Right hindlimb (tissue), 1 donor: ENCODE measurements around the gene OR5H2.
A peak's percentile ranks its signal among the peaks of the same experiment; 100 is the strongest.
"Not testable (repeated sequence)": the region's sequence is repeated elsewhere in the genome, so short reads cannot be mapped to it uniquely, and the experiment has no call there.

Source experiments
- DNase-seq: peaks from one replicate; pipeline ENCODE4 v3.0.0-alpha.2; 2018

The OR5H2 gene

DNA sequence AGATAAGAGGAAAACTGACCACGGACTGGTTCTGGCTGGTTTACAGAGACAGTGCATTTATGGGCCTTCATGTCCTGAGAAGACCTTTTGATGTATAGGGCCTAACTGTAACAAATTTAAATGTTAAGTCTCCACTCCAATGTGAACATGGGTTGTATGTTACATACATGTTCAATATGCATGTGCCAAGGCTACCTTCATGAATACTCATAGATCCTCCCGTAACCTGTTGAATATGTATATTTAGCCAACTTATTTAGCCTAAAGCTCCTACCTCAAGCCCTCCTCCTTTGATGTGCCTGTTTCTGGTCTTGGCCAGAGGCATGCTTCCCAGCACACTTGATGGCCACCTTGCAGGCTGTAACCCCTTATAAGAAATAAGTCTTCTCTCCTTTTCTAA, at the start of gene OR5H2:
TSS of gene OR5H2 (plus strand) at position 301 of the 400 bp plus-strand sequence. CDS start 398 bp downstream, outside the sequence.
- no peak for DNase-seq

DNA sequence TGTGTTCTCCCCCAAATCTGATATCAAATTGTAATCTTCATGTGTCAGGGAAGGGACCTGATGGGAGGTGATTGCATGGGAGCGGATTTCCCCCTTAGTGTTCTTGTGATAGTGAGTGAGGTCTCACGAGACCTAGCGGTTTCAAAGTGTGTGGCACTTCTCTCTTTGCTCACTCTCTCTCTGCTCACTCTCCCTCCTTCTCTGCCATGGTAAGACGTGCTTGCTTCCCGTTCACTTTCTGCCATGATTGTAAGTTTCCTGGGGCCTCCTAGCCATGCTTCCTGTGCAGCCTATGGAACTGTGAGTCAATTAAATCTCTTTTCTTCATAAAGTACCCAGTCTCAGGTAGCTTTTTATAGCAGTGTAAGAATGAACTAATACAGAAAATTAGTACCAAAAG, 48.8 kb upstream of the OR5H2 start:
- no peak for DNase-seq

DNA sequence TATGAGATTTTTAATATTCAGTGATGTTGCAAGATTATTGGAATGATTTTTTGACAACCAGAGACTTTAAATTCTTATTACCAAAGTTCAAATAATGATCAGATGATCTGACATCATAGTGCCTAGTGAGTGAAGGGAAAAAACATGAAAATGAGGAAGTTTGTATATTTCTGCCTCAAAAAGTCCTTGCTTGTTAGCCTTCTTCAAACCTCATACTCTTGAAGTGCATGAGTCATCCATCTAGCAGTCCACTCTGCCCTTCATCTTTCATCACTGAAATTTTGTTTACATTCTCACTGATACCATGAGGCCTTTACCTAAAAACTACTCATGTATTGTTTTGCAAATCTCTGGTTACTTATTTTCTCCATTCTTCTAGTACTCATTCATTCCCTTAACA, 42.2 kb upstream of the OR5H2 start:
- no peak for DNase-seq

DNA sequence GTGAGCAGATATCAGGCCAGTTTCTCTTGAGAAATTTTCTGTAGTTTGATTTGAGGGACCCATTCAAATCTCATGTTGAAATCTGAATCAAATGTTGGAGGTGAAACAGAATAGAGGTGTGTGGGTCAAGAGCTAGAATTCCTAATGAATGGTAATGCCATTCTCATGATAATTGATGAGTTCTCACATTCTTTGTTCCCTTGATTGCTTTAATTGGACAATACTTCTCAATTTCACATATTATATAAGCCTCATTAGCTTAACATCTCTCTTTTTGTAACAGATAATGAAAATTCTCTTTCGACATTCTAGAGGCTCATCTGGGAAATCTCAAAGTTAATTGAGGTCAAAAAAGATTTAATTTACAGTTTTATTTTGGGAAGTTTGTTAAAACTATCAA, 40.1 kb upstream of the OR5H2 start:
- DNase-seq = no peak

DNA sequence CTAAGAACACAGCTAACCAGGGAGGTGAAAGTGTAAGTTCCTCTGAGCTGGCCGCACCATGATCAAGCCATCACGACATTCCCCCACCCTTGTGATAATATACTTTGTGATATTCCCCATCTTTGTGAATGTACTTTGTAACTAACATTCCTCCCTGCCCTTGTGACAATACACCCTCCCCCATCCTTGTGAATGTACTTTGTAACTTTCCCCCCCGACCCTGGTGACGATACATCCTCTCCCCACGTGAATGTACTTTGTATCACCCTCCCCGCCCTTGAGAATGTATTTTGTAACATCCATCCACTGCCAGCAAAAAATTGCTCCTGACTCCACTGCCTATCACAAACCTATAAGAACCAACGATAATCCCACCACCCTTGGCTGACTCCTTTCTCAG, 38.5 kb upstream of the OR5H2 start:
- DNase-seq = no peak

DNA sequence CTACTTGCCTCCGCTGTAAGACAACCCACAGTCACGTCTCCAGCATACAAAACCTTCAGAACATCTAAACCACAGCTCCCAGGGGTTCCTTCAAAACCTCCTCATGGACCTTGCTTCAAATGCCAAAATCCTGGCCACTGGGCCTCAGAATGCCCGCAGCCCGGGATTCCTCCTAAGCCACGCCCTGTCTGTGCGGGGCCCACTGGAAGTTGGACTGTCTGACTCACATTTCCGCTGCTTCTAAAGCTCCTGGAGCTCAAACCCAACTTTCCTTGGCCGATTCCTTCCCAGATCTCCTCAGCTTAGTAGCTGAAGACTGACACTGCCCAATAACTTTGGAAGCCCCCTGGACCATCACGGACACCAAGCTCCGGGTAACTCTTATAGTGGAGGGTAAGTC, 36.2 kb upstream of the OR5H2 start:
- DNase-seq = no peak

DNA sequence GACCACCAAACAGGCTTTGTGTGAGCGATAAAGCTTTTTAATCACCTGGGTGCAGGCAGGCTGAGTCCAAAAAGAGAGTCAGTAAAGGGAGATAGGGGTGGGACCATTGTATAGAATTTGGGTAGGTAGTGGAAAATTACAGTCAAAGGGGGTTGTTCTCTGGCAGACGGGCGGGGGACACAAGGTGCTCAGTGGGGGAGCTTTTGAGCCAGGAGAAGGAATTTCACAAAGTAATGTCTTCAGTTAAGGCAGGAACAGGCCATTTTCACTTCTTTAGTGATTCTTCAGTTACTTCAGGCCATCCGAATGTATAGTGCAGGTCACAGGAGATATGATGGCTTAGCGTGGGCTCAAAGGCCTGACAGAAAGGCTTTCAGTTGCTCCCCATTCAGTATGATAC, 26.3 kb upstream of the OR5H2 start:
- DNase-seq = not testable (repeated sequence)

DNA sequence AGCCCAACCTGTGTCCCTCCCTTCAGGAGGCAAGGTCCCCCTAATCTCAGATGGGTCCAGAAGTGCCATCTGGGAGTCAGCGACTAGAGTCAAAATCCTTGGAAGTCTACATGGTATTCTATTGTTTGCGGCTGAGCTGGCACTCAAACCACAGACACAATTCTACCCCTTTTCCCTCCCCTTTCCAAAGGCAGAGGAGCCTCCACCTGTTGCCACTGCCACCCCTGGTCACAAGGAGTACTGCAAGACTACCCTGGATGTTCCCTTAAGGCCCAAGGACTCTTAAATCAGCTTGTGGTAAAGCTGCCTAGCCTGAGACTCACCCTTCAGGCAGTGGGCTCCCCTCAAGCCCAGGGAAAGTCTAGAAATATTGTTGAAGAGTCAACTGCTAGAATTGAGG, 22.6 kb upstream of the OR5H2 start:
- DNase-seq = no peak

DNA sequence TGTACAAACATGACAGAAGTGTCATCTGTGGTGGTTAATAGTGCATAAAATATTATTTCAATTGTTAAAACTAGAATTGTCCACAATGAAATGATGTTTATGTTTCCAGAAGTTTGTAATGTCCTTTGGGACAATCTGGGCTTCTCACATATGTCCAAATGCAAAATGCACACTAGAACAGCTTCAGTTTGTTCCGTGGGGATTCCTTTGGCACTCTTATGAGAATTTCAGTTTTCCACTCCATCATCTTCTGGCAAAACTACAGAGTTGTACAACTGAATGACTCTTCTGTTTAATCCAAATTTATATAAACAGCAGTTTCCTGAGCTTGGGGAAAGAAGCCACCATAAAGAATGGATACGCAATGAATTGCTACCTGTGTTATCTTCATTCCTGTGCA, 20.3 kb upstream of the OR5H2 start:
- no peak for DNase-seq

DNA sequence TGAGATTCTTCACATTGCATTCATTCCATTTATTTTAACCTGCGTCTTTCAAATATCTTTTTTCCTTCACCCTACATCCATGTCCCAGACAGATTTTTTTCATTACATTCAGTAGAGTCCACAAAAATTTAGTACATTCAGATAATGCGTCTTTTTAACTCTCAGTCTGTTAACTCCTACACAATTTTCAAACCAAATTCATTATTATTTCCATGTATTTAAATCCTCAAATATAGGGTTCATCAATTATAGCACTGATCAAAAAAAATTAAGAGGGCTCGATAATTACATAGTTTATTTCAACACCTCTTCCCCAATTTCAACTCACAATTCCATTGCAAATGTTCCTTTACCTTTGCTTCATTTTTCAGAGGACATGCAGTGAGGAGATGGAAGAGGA, 18.4 kb upstream of the OR5H2 start, which contains the start of gene OR5H6:
TSS of gene OR5H6 (plus strand) at position 301 of the 400 bp plus-strand sequence. CDS start at position 390, 89 bp downstream.
- no peak for DNase-seq

DNA sequence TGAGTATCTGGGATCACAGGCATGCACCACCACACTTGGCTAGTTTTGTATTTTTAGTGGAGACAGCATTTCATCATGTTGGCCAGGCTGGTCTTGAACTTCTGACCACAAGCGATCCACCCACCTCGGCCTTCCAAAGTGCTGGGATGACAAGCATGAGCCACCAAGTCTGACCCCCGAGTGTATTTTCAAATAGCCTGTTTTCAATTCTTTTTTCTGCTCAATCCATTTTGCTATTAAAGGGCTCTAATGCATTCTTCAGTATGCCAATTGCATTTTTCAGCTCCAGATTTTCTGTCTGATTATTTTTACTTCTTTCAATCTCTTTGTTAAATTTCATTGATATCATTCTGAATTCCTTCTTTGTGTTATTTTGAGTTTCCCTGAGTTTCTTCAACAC, 12.5 kb upstream of the OR5H2 start:
- no peak for DNase-seq

DNA sequence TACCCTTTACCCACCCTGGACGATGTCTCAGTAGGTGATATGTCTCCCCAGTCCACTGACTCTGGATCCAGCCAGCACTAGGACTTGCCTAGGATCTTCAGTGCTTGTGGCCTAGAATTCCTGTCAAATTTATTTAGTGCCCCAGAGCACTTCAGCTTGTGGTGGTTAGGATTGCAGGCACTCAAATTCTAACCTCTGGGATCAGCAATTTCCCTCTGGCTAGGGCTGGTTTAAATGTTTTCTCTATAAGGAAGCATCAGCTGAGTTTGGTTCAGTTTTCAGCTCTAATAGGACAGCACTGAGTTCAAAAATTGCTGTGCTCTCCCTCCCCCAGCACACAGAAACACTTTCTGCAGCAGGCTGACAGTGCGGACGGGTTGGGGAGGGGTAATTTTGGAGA, 10.2 kb upstream of the OR5H2 start:
- no peak for DNase-seq

DNA sequence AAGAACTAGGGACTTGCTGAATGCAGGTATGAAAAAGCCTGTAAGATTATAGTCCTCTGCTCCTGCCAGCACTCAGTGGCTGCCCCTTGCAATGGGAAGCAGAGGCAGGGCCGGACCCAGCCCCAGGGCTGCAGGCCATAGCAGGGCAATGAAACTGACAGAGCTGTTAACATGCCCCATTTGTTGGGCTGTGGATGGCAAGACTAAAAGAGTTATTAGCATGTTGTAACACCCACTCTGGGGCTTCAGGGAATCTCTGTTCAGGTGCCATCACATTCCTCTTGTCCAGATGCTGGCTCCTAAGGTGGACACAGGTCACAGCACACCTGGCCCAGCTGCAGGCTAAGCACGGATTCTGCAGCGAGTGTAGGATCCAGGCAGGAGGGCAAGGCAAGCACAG, 7.4 kb upstream of the OR5H2 start:
- no peak for DNase-seq

DNA sequence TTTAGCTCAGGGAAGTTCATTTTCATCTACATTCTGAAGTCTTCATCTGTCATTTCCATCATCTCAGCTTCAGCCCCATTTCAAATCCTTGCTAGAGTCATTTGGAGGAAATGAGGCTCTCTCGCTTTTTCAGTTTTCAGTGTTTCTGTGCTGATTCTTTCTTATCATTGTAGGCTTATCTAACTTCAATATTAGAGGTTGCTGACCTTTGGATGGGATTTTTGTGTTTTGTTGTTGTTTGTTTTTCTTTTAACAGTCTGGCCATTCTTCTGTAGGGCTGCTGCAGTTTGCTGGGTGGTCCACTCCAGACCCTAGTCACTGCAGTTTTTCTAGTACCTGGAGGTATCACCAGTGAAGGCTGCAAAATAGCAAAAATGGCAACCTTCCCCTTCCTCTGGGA, 8.6 kb downstream of the OR5H2 start:
- DNase-seq = no peak

DNA sequence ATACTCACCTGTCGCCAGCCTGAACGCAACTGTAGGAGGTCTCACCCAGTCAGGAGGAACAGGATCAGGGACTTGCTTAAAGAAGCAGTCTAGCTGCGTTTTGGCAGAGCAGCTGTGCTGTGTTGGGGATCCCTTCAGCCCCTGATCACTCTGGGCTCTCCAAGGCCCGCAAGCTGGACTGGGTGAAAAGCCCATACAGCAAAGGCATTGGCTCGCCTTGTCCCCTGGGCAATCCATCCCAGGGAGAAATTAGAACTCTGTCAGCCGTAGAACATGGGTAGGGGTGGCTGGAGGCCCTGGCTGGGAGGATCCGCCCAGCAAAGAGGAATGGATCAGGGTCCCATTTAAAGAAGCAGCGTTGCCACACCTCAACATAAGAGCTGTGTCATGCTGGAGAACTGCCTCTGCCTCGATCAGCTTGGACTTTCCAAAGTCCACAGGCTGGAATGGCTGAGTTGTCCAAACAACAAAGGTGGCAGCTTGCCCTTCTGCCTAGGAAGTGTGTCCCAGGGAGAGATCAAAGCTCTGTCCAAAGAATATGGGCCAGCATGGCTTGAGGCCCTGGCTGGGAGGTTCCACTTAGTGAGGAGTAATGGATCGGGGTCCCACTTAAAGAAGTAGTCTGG, 9.1 kb downstream of the OR5H2 start:
- no peak for DNase-seq

DNA sequence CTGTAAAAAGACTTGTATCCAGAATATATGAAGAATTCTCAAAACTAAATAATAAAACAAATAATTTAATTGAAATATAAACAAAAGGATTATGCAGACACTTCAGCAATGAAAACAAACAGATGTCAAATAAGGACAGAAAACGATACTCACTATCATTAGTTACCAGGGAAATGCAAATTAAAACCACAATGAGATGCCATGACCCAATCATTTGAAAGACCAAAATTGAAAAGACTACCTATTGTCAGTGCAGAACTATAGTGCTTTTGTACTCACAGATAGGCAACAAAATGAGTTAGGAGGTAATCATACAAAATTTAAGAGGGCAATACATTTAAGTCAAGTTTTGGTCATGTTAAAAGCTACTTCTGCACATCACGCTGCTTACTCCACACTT, 39.8 kb downstream of the OR5H2 start:
- DNase-seq = no peak

DNA sequence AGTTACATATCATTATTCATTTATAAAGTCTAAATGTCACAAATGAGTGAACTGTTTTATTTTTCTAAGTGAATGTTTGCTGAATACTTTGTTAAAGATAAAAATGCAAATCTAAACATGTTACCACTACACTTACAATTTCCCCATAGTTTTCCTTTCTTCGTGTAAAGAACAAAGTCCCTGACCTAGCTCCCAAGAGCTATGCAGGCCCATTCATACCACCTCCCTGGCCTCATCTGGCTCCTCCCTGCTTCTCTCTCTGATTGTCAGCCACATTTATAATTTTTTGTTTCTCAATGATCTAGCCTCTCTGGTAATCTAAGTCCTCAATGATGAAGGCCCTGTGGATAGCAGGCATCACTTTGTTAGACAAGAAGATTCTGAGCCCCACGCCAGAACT, 40.4 kb downstream of the OR5H2 start:
- DNase-seq = no peak

DNA sequence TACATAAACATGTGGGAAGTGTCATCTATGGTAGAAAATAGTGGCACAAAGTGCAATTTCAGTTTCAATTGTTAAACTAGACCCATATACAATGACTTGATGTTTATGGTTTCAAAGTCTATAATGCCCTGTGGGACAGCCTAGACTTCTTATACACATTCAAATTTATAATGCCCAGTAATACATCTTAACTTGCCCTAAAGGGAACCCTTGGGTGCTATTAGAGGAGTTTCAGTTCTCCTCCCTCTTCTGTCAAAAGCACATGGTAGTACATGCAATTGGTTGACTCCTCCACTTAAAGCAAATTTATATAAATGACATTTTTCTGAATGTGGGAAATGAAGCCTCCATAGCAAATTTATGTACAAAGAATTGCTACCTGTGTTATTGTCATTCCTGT, 41.1 kb downstream of the OR5H2 start:
- DNase-seq = no peak

DNA sequence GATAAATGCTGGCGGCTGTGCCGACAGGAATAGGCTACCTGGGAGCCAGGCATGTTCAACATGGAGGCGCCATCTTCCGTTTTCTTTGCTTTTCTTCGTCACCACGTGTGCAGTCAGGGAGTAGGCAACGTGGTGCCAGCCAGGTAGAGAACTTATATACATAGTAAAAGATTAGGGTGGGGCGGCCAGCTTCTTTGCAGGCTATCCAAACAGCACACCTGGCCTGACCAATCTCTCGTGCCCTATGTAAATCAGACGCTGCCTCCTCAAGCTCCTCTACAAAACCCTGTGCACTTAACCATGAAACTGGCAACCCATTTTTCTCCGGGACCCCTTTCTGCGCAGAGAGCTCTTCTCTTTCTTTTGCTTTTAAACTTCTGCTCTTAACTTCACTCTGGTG, 42.8 kb downstream of the OR5H2 start:
- no peak for DNase-seq

DNA sequence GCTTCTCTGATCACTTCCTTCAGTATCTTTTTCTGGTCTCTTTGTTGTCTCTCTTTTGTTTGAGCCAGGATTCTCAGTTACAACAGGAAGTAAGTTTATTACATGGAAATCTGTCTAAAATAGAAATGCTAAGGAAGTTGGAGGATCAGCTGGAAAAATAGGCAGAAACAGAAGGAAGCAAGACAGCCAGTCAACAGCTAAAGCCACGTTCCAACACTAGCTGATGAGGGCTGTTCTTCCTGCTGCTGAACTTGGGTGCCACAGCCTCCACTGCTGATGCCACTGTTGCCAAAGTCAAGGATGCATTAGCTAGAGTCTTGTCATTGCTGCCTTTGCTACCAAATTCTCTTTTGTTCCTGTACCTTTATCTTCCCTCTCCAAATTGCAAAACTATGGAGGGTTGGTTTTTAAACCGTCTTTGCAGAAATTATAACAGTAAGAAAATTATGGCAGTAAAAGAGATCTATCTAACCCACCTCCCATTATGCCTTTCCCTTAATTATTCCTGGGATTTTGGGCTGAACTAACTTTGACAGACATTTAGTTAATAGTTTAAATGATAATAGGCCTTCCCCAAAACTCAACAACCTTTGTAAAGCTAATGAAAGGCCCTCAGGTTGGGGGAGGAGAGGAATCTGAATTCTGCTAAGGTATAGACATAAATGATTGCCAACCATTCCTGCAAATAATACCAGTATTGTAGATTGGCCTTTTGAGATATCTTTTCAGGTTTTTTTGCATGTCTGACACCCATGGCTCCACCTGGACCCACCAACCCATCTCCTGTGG, 44.0 kb downstream of the OR5H2 start:
- no peak for DNase-seq

DNA sequence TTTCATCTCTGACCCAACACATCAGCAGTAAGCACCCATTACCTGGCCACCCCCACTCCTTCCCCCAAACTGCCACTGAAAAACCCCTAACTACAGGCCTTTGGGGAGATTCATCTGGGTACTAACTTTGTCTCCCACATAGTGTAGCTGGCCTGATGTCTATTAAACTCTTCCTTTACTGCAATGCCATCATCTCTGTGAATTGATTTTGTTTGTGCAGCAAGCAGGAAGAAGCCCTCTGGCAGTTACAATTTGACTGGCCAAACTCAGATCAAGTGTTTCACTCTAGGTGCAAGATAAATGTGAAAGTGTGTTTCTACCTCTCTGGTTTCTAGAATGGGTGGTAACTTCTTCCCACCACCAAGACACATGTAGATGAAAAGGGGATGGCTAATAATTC, 44.6 kb downstream of the OR5H2 start:
- no peak for DNase-seq

DNA sequence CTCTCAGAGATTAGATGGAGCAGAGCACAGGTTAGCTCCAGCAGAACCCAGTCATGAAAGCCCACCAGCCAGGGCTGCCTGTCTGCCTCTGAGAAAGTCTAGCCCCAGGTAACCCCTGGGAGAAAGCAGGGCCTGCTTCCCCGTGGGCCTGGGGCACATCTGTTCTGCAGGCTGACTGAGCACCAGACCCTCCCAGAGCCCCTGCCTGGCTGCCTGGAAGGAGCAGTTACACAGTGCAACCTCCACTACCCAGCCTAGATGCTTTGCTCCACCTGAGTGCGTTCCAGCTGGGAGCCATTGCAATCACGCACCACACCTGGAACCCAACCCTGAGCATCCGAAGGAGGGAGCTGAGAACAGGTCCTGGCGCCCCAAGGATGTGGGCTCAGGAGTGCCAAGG, 46.6 kb downstream of the OR5H2 start:
- DNase-seq = no peak

DNA sequence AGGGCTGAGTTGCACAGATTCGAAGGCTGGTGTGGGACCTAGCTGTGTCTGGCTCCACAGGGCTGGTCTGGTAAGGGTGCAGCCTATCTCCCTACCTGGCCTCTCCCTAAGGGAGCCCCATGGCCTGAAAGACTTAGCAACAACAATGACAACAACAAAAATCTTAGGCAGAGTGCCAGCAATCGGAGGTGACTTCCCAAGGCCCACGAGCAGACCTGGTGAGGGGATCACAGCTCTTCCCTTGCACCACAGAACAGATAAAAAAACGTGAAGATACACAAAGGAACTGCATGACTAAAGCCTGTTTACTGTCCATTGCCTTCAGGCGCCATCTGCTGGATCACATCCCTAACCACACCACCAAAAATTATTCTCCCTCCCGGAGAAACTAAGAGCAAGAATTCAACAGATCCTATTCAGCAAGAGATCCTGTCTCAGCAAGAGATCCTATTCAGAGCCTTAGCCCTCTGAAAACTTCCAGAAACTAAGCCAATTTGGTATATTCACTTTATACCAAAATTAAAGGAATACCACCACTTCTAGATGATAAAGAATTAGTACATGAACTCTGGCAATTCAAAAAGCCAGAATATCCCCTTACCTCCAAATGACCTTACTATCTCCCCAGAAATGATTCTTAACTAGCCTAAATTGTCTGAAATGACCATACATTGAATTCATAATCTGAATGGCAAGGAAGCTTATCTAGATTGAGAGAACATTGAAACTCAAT, 47.3 kb downstream of the OR5H2 start:
- peak; percentile 43 for DNase-seq

DNA sequence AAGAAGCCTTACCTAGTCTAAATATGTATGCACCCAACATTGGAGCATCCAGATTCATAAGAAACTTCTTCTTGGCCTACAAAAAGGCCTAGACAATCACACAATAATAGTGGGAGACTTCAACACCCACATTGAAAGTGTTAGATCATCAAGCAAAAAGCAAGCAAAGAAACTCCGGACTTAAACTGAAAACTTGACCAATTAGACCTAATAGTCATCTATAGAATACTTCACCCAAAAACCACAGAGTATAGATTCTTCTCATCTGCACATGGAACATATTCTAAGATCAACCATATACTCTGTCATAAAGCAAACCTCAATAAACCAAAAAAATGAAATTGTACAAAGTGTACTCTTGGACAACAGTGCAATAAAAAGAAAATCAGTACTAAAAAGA, 49.0 kb downstream of the OR5H2 start:
- no peak for DNase-seq
